K562 (cell line): ENCODE measurements around the gene TMEM117. TPM values are rescaled to one million over a fixed set of nuclear protein-coding genes. Genes with fewer than 3 reads are reported as not detected.

Source experiments
- ATAC-seq: fragments of 200-7000 bp; cut with Tn5 transposase; 3 replicates; pipeline ENCODE4 v1.9.1; 2020; ENCODE audit warnings: moderate library complexity
- BruUV-seq: library from RNA; stranded (reverse); fragments of 400-500 nt; replicated peaks from 2 replicates; lab custom pipeline; 2021; lab: Mats Ljungman, UMichigan
- CTCF ChIA-PET: fragments of 300-600 bp; formaldehyde crosslinking; extraction: SDS; loops from one replicate; lab custom pipeline; 2021; ENCODE audit warnings: low intra/inter-chr PET ratio; lab: Yijun Ruan, JAX
- POLR2A ChIA-PET: fragments of 300-600, 350-650 bp; sonication (Branson Sonifier 250); formaldehyde crosslinking; extraction: SDS; loops from one replicate; lab custom pipeline; 2021; ENCODE audit warnings: antibody characterized with exemption, inconsistent platforms; lab: Yijun Ruan, JAX
- DNase-seq, 4 experiments: peaks; one replicate each; pipeline versions ENCODE4 v3.0.0 to v3.0.0-alpha.2; 2011 to 2018; ENCODE audit warnings: low spot score in 3 of 4, mixed read lengths in 3 of 4; ENCODE audit errors: extremely low read depth in 1 of 4
- FAIRE-seq: peaks from 2 replicates; lab custom pipeline; 2011; peaks lifted over from hg19 to GRCh38; lab: Jason Lieb, UNC
- H2AFZ ChIP-seq: 2 replicates; pipeline ENCODE4 v1.6.0; 2011; ENCODE audit warnings: low read depth, low read length, control low read depth, inconsistent platforms
- H3K27ac ChIP-seq: fragments of 200-600 bp; 3 replicates; pipeline ENCODE4 v1.8.0; 2011; ENCODE audit warnings: low read depth, mild to moderate bottlenecking, control low read depth, inconsistent platforms, low read length, moderate library complexity, mixed read lengths; ENCODE audit errors: extremely low read depth
- H3K27me3 ChIP-seq, 2 experiments: fragments of 300-600 bp in 1 of 2; 2 replicates in 1 of 2; 3 replicates in 1 of 2; pipeline versions ENCODE4 v1.6.0 to v1.8.0; 2011; ENCODE audit warnings: inconsistent platforms in 2 of 2, low read length in 2 of 2, mild to moderate bottlenecking in 1 of 2, mixed read lengths in 1 of 2, moderate library complexity in 1 of 2; ENCODE audit not compliant: control insufficient read depth in 2 of 2, insufficient read depth in 2 of 2
- H3K36me3 ChIP-seq: fragments of 300-600 bp; 3 replicates; pipeline ENCODE4 v1.8.0; 2011; ENCODE audit warnings: mild to moderate bottlenecking, low read length, inconsistent platforms; ENCODE audit not compliant: control insufficient read depth, insufficient read depth
- H3K4me1 ChIP-seq, 2 experiments: fragments of 200-600 bp in 1 of 2; replicated peaks in 1 of 2; 2 replicates in 1 of 2; 3 replicates in 1 of 2; pipeline versions ENCODE4 v1.5.1 to v1.8.0; 2011; ENCODE audit warnings: inconsistent platforms in 2 of 2, low read length in 2 of 2, mild to moderate bottlenecking in 1 of 2, mixed read lengths in 1 of 2, moderate library complexity in 1 of 2; ENCODE audit not compliant: control insufficient read depth in 2 of 2, insufficient read depth in 2 of 2
- H3K4me2 ChIP-seq: 2 replicates; pipeline ENCODE4 v1.6.1; 2011; ENCODE audit warnings: low read length, control low read depth, inconsistent platforms, mixed read lengths; ENCODE audit not compliant: insufficient read depth
- H3K4me3 ChIP-seq: fragments of 200-600 bp; sonication (generic), shearing (Covaris generic); 2 replicates; pipeline ENCODE4 v1.5.1; 2016; ENCODE audit warnings: control low read depth, inconsistent platforms
- H3K79me2 ChIP-seq: fragments of 200-600 bp; 3 replicates; pipeline ENCODE4 v1.8.0; 2011; ENCODE audit warnings: low read length, inconsistent platforms; ENCODE audit not compliant: control insufficient read depth, insufficient read depth
- H3K9ac ChIP-seq, 2 experiments: 2 replicates each; pipeline versions ENCODE4 v1.6.0 to v1.6.1; 2011; ENCODE audit warnings: low read depth in 2 of 2, low read length in 2 of 2, control low read depth in 1 of 2, inconsistent platforms in 1 of 2, mild to moderate bottlenecking in 1 of 2, mixed read lengths in 1 of 2; ENCODE audit not compliant: insufficient read depth in 1 of 2
- H3K9me1 ChIP-seq: one replicate; pipeline ENCODE4 v1.6.0; 2011; ENCODE audit warnings: inconsistent platforms, mild to moderate bottlenecking, low read length, moderate library complexity; ENCODE audit not compliant: control insufficient read depth, insufficient read depth
- H3K9me3 ChIP-seq: replicated peaks from 2 replicates; pipeline ENCODE4 v1.5.1; 2011; ENCODE audit warnings: low read depth, low read length, inconsistent platforms; ENCODE audit not compliant: control insufficient read depth, insufficient read depth
- H4K20me1 ChIP-seq: replicated peaks from 2 replicates; pipeline ENCODE4 v1.6.1; 2011; ENCODE audit warnings: low read length, inconsistent platforms, mixed read lengths; ENCODE audit not compliant: control insufficient read depth, insufficient read depth
- AFF1 ChIP-seq, 2 experiments: fragments of 450-650 bp; IDR thresholded peaks; 2 replicates each; pipeline ENCODE4 v1.6.1; 2018; ENCODE audit warnings: mild to moderate bottlenecking in 2 of 2, low read depth in 1 of 2; ENCODE audit not compliant: partially characterized antibody in 2 of 2
- CBX3 ChIP-seq, 2 experiments: IDR thresholded peaks; 1 replicate in 1 of 2; 2 replicates in 1 of 2; pipeline ENCODE4 v1.6.1; 2012; ENCODE audit warnings: inconsistent platforms in 2 of 2, low read length in 2 of 2, borderline replicate concordance in 1 of 2, control low read depth in 1 of 2
- FOXM1 ChIP-seq, 2 experiments: fragments of 450-650 bp in 1 of 2; sonication (generic) in 1 of 2; formaldehyde crosslinking in 1 of 2; IDR thresholded peaks; 2 replicates each; pipeline versions ENCODE4 v1.6.1 to v1.9.0; 2017 to 2022; ENCODE audit warnings: low read depth in 2 of 2, mild to moderate bottlenecking in 2 of 2, missing genetic modification reagents in 1 of 2, moderate library complexity in 1 of 2
- HOMEZ ChIP-seq: fragments of 250-450 bp; sonication (Bioruptor Pico); IDR thresholded peaks from 2 replicates; pipeline ENCODE4 v1.4.0; 2020; ENCODE audit warnings: mild to moderate bottlenecking, moderate library complexity
- LEF1 ChIP-seq: fragments of 450-650 bp; IDR thresholded peaks from 2 replicates; pipeline ENCODE4 v1.6.1; 2016; ENCODE audit warnings: mild to moderate bottlenecking
- PHB ChIP-seq: fragments of 250-450 bp; sonication (Bioruptor Pico); IDR thresholded peaks from 2 replicates; pipeline ENCODE4 v1.5.0; 2021
- REST ChIP-seq, 2 experiments: fragments of 450-650 bp; formaldehyde crosslinking in 1 of 2; IDR thresholded peaks; 2 replicates each; pipeline versions ENCODE4 v1.4.0 to v1.6.1; 2014 to 2020; ENCODE audit warnings: mild to moderate bottlenecking in 2 of 2, borderline replicate concordance in 1 of 2, low read depth in 1 of 2
- ZNF239 ChIP-seq: fragments of 250-450 bp; sonication (Bioruptor Pico); IDR thresholded peaks from 2 replicates; pipeline ENCODE4 v1.4.0; 2020; ENCODE audit warnings: mild to moderate bottlenecking
- WGBS: fragments of 100-300 bp; shearing (Covaris generic); methylation state at CpG from one replicate; pipeline ENCODE4 v1.1.6; 2016; ENCODE audit warnings: low coverage, mixed read lengths; ENCODE audit not compliant: insufficient coverage; ENCODE audit errors: missing lambda C conversion rate; 5-methylcytosine and 5-hydroxymethylcytosine counted together
- in situ Hi-C: fragments of 300-500 bp; cut with MboI; formaldehyde crosslinking; loops from 4 replicates; pipeline ENCODE4 v1.15.0; 2018; ENCODE audit warnings: inconsistent platforms, mixed read lengths
- intact Hi-C: fragments of 100-400 bp; cut with micrococcal nuclease; formaldehyde crosslinking; loops from 2 replicates; pipeline ENCODE4 v1.14.2; 2022
- polyA plus RNA-seq, 8 experiments: library from polyadenylated mRNA; depleted of rRNA in 4 of 8; stranded (reverse) in 5 of 8; unstranded in 3 of 8; fragments of >200 nt; fragmentation: Nextera tagmentation in 2 of 8; fragmentation: Illumina TruSeq in 1 of 8; extraction: Ambion mirVana in 2 of 8; extraction: Trizol in 1 of 8; gene quantifications; 2 replicates each; pipeline versions ENCODE4 v1.2.1 to v1.2.3, GENCODE V29; 2011 to 2014; ENCODE audit warnings: inconsistent platforms in 1 of 8, missing spikeins in 1 of 8
- total RNA-seq, 7 experiments: library from RNA; depleted of rRNA in 6 of 7; stranded (reverse); fragments of >200 nt in 6 of 7; fragmentation: Illumina TruSeq in 2 of 7; extraction: Trizol in 2 of 7; gene quantifications; 2 replicates each; pipeline versions ENCODE4 v1.2.1 to v1.2.3, GENCODE V29; 2011 to 2021; ENCODE audit warnings: low replicate concordance in 1 of 7

TMEM117 gene
- total and polyA plus RNA-seq, 9 of the 15 experiments (the other 6 are each of a cell fraction or from before 2014, with no cell fraction given), result 0.31 to 2.8 (median 1.0) TPM

- BruUV-seq, result no TSS peak
- ChIA-PET CTCF (no interaction called here), POLR2A (no interaction called here)
- Histone ChIP-seq H2AFZ (no peak overlapping the region), H3K9me3 (no peaks in the 10 kb centered on the region), H4K20me1 (no peaks in the 10 kb centered on the region), H3K9me1 (no peaks in the 10 kb centered on the region), H3K4me1 (no peaks in the 10 kb centered on the region), H3K4me3 (no peak overlapping the region), H3K36me3 (no peaks in the 10 kb centered on the region), H3K4me2 (no peak overlapping the region), H3K27me3 (no peaks in the 10 kb centered on the region), H3K9ac (no peak overlapping the region), H3K79me2 (no peaks in the 10 kb centered on the region), H3K27ac (no peak overlapping the region)
- FAIRE-seq (no peak), ATAC-seq (no peak), DNase-seq (no peak)
- in situ Hi-C loops, result no loop called here
- WGBS, result 0% methylated on average over 2 of the region's 2 CpGs
- intact Hi-C loops, result no loop called here
- TF ChIP-seq CBX3 (IDR thresholded peaks at IDR 0.05; ENCODE audit: borderline replicate concordance in 1 of 2, low read length in 2 of 2), result no peak
- no peak for TF ChIP-seq ZNF239
- no peak for TF ChIP-seq REST (IDR thresholded peaks at IDR 0.05; ENCODE audit: borderline replicate concordance)
- TF ChIP-seq REST (CRISPR knock-in tag; IDR thresholded peaks at IDR 0.05; ENCODE audit: low read depth), result no peak
- no peak for TF ChIP-seq AFF1 (IDR thresholded peaks at IDR 0.05; ENCODE audit: low read depth in 1 of 2, partially characterized antibody in 2 of 2)
- no peak for TF ChIP-seq FOXM1 (IDR thresholded peaks at IDR 0.05; ENCODE audit: low read depth)
- TF ChIP-seq FOXM1 (CRISPR knock-in tag; IDR thresholded peaks at IDR 0.05; ENCODE audit: low read depth), result no peak
- no peak for TF ChIP-seq PHB (CRISPR knock-in tag)
- no peak for TF ChIP-seq LEF1
- TF ChIP-seq HOMEZ, result no peak
Observed at GRCh38 chr12:44372259-44372658, 536.4 kb downstream of the TMEM117 start.
